Coronary artery (tissue), 2 donors: ENCODE results near the gene PTPN20.
"Not testable (repeated sequence)": the region's sequence is repeated elsewhere in the genome, so short reads cannot be mapped to it uniquely, and the experiment has no call there.

Experiments used
- DNase-seq: peaks from one replicate; pipeline ENCODE4 v3.0.0-alpha.2; 2017; ENCODE audit warnings: low spot score
- H3K27ac ChIP-seq, 2 donors: fragments of 200-600 bp; sonication (generic); one replicate each; pipeline ENCODE4 v1.5.1; 2016 to 2019
- H3K4me3 ChIP-seq: fragments of 200-600 bp; sonication (generic); 2 replicates; pipeline ENCODE4 v1.5.1; 2016; ENCODE audit warnings: mild to moderate bottlenecking, moderate library complexity

PTPN20 gene

DNA sequence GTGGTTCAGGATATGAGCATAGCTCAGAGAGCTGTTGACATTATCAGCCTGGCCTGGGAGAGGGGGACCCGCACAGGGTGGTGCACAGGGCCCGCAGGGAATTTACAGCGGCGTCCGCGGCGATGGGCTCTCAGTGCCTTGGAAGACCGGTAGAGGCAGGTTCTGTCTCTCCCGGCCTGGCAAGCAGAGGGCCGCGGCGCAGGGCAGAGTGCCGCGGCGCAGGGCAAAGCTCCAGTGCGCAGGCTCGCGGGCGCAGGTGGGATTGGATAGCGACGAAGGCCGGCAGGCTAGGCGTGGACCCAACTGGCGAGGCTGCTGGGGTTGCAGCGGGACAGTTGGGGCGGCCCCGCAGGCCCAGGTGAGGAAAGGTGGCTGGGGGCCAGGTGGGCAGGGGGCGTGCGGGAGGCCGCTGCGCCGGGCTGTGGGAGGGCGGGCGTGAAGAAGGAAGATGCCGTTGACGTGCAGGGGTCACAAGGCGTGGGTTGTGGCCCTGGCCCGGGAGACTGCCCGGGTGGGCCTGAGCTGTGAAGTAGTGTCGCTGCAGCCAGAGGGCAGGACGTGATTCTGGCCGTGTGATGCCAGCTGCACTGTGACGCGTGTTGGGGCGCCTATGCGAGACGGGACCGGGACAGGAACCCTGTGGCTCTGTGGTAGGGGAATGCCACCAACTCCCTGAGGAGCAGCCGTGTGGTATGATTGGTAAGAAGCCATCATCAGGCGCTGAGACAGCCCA is at the start of gene PTPN20:
PTPN20 (plus strand) TSS at position 285 of the 733 bp plus-strand sequence. CDS start 21,072 bp downstream, outside the sequence.
- H3K4me3 ChIP-seq, result peak within 1 kb of the TSS; percentile 54
- not testable (repeated sequence) for H3K27ac ChIP-seq, DNase-seq

GRCh38 chr10:46869716-46870115 is 41.5 kb upstream of the PTPN20 start:
- H3K27ac ChIP-seq, DNase-seq, H3K4me3 ChIP-seq: not testable (repeated sequence)

GRCh38 chr10:46871583-46871982 is 39.6 kb upstream of the PTPN20 start:
- H3K27ac ChIP-seq, H3K4me3 ChIP-seq, DNase-seq: not testable (repeated sequence)

- not testable (repeated sequence) for H3K4me3 ChIP-seq, DNase-seq, H3K27ac ChIP-seq
Measured at GRCh38 chr10:46875304-46875703, 35.9 kb upstream of the PTPN20 start.

DNA sequence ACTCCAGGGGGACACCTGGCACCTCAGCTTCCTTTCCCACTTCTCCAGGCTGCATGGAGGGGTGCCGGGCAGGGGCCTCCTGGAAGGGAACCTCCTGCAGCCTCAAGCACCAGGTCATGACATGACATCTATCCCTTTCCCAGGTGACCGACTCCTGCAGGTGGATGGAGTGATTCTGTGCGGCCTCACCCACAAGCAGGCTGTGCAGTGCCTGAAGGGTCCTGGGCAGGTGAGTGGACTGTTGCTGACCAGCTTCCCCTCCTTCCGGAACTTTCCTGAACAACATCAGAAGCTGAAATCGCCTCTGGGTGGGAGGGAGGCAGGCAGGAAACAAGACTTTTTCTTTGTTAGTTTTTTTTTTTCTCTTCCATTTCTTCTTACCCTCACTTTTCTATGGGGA is 34.5 kb upstream of the PTPN20 start:
- not testable (repeated sequence) for DNase-seq

DNA sequence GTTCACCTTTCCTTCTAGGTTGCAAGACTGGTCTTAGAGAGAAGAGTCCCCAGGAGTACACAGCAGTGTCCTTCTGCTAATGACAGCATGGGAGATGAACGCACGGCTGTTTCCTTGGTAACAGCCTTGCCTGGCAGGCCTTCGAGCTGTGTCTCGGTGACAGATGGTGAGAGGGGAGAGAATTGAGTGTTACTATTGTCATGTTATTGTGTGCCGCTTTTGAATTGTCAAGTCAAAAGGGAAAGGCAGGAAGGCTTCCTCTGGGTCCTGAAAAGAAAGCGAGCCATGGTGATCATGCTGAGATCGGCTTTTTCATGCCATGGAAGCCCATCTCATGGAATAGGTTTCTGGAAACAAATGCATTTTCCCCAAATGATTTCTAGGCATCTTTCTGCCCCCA is 32.5 kb upstream of the PTPN20 start:
- H3K4me3 ChIP-seq, H3K27ac ChIP-seq, DNase-seq: not testable (repeated sequence)

More for the DNA sequence above, 34.5 kb upstream of the PTPN20 start:
- H3K27ac ChIP-seq, H3K4me3 ChIP-seq: not testable (repeated sequence)

DNA sequence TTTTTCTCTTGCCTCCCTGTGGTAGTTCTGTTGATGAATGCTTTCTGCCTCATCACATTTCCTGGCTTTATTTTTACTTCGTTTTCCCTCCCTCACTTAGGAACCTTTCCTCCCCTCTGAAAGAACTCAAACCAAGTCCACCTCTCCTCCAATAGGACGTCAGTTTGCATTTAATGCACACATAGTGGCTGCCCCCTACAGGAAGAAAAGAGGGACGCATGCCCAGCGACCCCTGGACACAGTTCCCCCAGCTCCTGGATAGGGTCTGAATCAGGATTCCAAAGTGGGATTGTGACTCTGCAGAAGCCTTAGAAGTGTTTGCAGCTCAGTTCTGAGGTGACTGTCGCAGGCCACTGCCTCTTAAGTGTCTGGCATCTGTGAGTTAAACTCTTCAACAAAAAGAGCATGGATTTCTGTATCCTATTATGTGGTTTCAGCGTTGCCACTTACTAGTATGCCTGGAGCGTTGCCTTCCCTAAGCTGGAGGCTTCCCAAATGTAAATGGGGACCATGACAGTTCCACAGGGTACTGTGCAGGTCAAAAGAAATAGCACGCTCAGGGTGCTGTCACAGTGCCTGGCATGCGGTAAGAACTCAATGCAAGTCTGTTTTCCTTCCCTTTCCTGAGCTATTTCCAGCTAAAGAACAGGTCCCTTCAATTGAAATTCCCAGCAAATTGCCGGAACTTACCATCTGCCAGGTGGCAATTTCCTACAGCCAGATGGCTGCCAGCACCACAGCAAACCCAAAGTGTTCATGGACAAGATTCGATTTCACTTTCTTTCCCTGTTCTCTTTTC is 20.2 kb upstream of the PTPN20 start:
- H3K27ac ChIP-seq, DNase-seq, H3K4me3 ChIP-seq: not testable (repeated sequence)

DNA sequence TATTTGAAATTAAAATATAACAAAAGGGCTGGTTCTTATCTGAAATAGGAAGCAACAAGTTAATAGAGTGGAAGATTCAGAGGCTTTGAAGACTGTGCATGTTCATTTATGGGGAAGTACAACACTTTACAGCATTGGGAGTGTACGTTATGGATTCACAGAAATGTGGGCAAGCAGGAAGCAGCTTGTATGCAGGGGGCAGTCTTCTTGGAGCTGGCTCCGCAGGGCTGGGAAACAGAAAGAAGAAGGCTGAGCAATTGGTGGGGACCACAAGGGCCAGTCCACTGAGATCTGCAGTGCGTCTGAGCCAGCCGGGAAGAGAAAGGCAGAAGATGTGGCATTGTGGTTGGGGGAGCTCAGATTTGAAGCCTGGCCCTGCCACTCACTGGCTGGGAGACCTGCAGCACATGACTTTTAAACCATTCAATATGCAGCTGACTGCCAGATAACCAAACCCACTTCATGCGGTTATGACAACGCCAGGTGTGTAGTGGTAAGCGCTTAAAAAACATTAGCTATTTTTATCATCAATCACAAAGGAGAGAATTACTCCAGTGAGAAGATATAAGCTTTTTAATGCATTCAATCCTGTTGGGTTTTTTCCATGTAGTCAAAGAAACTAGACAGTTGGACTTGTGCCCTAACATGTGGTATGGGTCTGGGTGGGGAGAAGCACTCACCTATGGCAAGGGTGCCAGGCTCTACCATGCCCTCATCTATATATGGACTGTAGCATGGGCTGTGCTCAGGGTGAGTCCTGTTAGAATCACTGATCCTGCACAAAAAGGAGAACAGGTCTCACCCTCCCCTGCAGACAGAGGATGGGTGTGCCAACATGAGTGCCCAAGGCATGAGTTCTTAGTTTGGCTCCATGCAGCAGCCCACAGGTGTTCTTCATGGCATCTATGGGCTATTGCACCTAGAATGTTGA is 14.2 kb upstream of the PTPN20 start:
- not testable (repeated sequence) for H3K4me3 ChIP-seq, DNase-seq, H3K27ac ChIP-seq

DNA sequence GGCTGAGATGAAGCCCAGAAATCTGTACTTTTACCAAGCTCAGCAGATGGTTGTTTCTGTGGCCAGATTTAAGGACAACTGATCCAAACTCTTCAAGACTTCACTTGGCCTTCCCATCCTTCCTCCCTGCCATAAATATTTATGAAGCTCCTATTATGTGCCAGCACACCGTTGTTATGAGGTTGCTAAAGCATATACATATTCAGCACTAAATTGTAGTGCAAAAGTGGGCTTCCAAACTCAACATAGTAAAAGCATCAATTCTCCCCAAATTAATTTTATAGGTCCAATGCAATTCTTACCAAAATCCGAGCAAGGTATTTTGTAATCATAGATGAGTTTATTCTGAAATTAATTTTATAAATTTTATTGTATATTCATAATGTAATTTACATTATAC is 10.0 kb upstream of the PTPN20 start:
- not testable (repeated sequence) for DNase-seq

GRCh38 chr10:46903874-46904273 is 7.4 kb upstream of the PTPN20 start:
- not testable (repeated sequence) for H3K4me3 ChIP-seq, DNase-seq

More for the DNA sequence above, 10.0 kb upstream of the PTPN20 start:
- not testable (repeated sequence) for H3K4me3 ChIP-seq, H3K27ac ChIP-seq

GRCh38 chr10:46906359-46906758 is 4.9 kb upstream of the PTPN20 start:
- not testable (repeated sequence) for DNase-seq, H3K4me3 ChIP-seq, H3K27ac ChIP-seq

More at GRCh38 chr10:46903874-46904273, 7.4 kb upstream of the PTPN20 start:
- H3K27ac ChIP-seq, result not testable (repeated sequence)

DNA sequence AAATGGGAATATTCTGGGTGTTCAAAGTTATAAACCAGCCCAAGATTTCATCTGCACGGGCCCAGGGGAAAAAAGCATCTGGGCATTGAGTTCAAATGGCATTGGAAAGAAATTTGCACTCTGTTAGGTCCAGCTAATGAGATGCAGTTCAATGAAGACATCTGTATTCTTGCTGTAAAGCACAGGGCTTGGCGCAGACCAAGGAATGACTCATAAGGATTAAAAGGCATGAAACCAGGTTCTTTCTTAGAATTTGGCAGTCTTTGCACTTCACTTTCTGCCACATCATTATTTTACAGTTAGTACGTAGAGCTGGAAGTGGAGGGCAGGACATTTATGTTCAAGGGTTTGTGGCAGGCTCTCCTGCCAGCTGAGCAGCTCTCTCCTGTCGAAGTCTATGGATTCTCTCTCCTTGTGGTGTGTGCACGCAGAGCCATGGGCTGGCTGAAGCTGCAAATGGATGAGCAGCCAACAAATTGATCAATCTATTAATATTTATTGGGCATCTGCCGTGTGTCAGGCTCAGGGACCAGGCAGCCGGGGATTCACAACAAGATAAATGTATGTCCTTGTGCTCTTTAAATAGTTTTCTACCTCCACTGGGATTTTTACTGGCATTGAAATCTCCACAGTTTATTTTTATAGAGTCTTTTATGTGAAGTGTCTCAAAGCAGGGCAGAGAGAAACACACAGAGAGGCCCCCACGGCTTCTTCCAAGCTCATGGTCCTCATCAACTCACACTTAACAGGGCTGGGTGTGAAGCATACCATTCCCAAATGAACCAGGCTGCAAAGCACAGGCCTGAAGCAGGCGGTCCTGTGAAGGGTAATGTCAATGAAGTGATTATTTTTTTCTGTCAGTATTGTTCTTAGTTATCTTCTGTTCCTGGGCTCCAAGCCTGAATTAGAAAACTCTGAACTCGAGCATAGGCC is 3.8 kb upstream of the PTPN20 start:
- H3K4me3 ChIP-seq, DNase-seq, H3K27ac ChIP-seq: not testable (repeated sequence)

- H3K4me3 ChIP-seq, H3K27ac ChIP-seq, DNase-seq: not testable (repeated sequence)
Measured at GRCh38 chr10:46922498-46922897, 11.3 kb downstream of the PTPN20 start.

DNA sequence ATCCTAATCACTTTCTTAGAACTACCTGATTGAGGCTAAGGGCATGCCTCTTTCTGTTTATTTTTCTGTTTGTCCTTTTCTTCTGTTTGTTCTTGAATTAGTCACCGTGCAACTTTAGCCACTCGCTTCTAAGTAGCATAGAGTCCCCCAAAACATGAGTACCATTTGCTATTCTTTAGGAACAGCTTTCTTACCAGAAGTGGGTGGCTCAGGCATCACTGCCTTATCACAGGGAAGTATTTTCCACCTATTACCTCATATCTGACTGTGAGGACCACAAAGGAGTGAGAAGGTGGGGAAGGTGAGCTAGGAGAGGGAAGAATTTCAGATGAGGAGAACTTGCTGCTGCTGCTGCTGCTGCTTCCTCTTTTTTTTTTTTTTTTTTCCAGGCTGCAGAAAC is 13.9 kb downstream of the PTPN20 start:
- not testable (repeated sequence) for H3K4me3 ChIP-seq, DNase-seq, H3K27ac ChIP-seq

DNA sequence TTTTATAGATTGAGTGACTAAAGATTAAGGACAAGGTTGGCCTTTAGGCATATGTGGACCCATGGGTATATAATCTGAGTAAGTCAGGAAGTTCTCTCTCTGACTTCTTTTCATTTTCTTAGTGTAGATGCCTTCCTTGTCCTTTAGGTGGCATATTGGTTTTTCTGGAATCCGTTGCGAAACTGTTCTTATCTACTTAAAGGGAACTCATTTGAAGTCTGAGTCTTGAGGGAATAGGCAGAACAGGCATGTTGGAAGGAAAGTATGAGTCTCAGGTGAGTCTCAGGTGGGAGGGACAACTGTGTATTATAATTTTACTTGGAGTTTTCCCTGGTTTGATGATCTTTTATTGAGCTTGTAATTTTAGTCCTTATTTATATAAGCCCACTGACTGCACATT is 14.6 kb downstream of the PTPN20 start:
- not testable (repeated sequence) for H3K27ac ChIP-seq, DNase-seq, H3K4me3 ChIP-seq

DNA sequence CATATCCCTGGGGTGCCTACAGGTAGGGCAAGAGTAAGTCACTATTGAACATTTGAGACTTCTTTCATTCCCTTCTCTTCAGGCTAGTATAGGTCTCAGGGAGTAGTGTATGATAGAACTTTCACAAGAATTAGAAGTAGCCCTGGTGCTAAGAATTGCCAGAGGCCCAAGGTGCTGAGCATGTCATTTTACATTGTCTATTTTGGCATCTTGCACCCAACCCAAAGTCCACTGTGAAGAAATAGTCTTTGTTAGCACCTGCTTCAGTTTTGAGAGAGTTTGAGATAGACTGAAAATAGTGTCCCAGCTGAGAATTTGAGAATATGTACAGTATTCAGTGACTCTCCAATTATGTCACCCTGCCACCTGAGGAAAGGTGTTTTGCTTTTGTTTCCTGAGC is 17.6 kb downstream of the PTPN20 start:
- not testable (repeated sequence) for DNase-seq, H3K27ac ChIP-seq, H3K4me3 ChIP-seq

GRCh38 chr10:46932383-46932782 is 21.2 kb downstream of the PTPN20 start:
- not testable (repeated sequence) for H3K27ac ChIP-seq, DNase-seq, H3K4me3 ChIP-seq

DNA sequence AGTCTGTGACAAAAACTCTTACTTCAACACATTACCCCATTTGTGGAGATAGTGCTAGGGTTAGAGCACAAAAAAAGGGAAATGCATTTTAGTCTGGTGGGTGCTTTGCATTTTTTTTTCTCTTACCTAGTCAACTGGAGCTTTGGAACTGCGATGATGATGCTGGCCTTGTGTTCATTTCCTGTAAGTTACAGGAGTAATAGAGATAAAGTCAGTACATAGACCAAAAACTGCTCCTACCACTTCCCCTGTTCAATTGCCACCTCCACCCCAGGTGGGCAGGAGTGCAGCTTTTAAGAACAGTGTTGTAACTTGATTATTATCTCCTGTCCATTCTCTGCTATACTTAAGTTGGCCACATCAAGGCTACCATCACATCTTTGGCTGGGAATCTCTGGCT is 29.9 kb downstream of the PTPN20 start:
- not testable (repeated sequence) for DNase-seq, H3K4me3 ChIP-seq, H3K27ac ChIP-seq
